ENCODE data around the gene IMMP2L. TPM values are rescaled to one million over a fixed set of nuclear protein-coding genes. Genes with fewer than 3 reads are reported as not detected.

Gene IMMP2L
- total RNA-seq, 1 donor from 2014 or later: 21.5 TPM

- no peak overlapping the region for H3K4me3 Mint-ChIP-seq
These were observed 916.7 kb downstream of the IMMP2L start for GRCh38 chr7:110645616-110646015.

GRCh38 chr7:110645060-110645459 lies 917.2 kb downstream of the IMMP2L start:
- Histone ChIP-seq H3K4me1 (peaks cover under 1% of the 10 kb centered on the region), H3K36me3 (no peaks in the 10 kb centered on the region), H3K4me3 (no peak overlapping the region), H3K27ac (no peak overlapping the region), H3K4me2 (no peak overlapping the region), H3K9me3 (ENCODE audit: low read depth) (no peaks in the 10 kb centered on the region), H3K9ac (no peak overlapping the region), H3F3A (ENCODE audit: low read depth) (no peaks in the 10 kb centered on the region), H4K20me1 (ENCODE audit: low read depth) (no peaks in the 10 kb centered on the region), H2AFZ (replicated peaks) (no peak overlapping the region), H3K27me3 (no peaks in the 10 kb centered on the region), H3K79me2 (ENCODE audit: low read depth) (no peaks in the 10 kb centered on the region)
- Mint-ChIP-seq H3K4me1 (no peaks in the 10 kb centered on the region), H3K27me3 (ENCODE audit: insufficient read depth, low read depth) (no peaks in the 10 kb centered on the region), H3K36me3 (no peaks in the 10 kb centered on the region), H3K9me3 (no peaks in the 10 kb centered on the region), H3K4me3 (no peak overlapping the region), H3K27ac (no peak overlapping the region)
- TF ChIP-seq CTCF (IDR thresholded peaks at IDR 0.05) (no peak), EZH2phosphoT487 (IDR thresholded peaks at IDR 0.05) (no peak), EZH2 (IDR thresholded peaks at IDR 0.05) (no peak)
- DNase-seq (ENCODE audit: low spot score): no peak

More at GRCh38 chr7:110645616-110646015, 916.7 kb downstream of the IMMP2L start:
- no peak for TF ChIP-seq EZH2phosphoT487 (IDR thresholded peaks at IDR 0.05)
- TF ChIP-seq CTCF (IDR thresholded peaks at IDR 0.05): no peak
- TF ChIP-seq EZH2 (IDR thresholded peaks at IDR 0.05): no peak
- H3K36me3 ChIP-seq: no peaks in the 10 kb centered on the region
- no peaks in the 10 kb centered on the region for H3K27me3 Mint-ChIP-seq (ENCODE audit: insufficient read depth, low read depth)
- H3K4me1 Mint-ChIP-seq: no peaks in the 10 kb centered on the region
- H3K27ac ChIP-seq: no peak overlapping the region
- H3K4me3 ChIP-seq: no peak overlapping the region
- H3F3A ChIP-seq (ENCODE audit: low read depth): no peaks in the 10 kb centered on the region
- H3K9ac ChIP-seq: no peak overlapping the region
- no peaks in the 10 kb centered on the region for H3K27me3 ChIP-seq
- no peaks in the 10 kb centered on the region for H3K9me3 ChIP-seq (ENCODE audit: low read depth)
- no peaks in the 10 kb centered on the region for H3K79me2 ChIP-seq (ENCODE audit: low read depth)
- no peaks in the 10 kb centered on the region for H3K36me3 Mint-ChIP-seq
- no peak overlapping the region for H2AFZ ChIP-seq (replicated peaks)
- H3K27ac Mint-ChIP-seq: no peak overlapping the region
- no peaks in the 10 kb centered on the region for H4K20me1 ChIP-seq (ENCODE audit: low read depth)
- H3K4me2 ChIP-seq: no peak overlapping the region
- DNase-seq (ENCODE audit: low spot score): no peak
- H3K4me1 ChIP-seq: peaks cover 6% of the 10 kb centered on the region
- H3K9me3 Mint-ChIP-seq: no peaks in the 10 kb centered on the region

GRCh38 chr7:110637252-110637651 lies 925.0 kb downstream of the IMMP2L start:
- no peaks in the 10 kb centered on the region for H4K20me1 ChIP-seq (ENCODE audit: low read depth)
- H3K79me2 ChIP-seq (ENCODE audit: low read depth): no peaks in the 10 kb centered on the region
- H3K9me3 ChIP-seq (ENCODE audit: low read depth): no peaks in the 10 kb centered on the region
- H3F3A ChIP-seq (ENCODE audit: low read depth): peaks cover 6% of the 10 kb centered on the region
- Mint-ChIP-seq H3K27ac (no peak overlapping the region), H3K9me3 (peaks cover 4% of the 10 kb centered on the region), H3K4me1 (no peaks in the 10 kb centered on the region), H3K27me3 (ENCODE audit: insufficient read depth, low read depth) (peaks cover 4% of the 10 kb centered on the region), H3K4me3 (no peak overlapping the region), H3K36me3 (no peaks in the 10 kb centered on the region)
- H3K27ac ChIP-seq: no peak overlapping the region
- no peak for DNase-seq (ENCODE audit: low spot score)
- no peak overlapping the region for H2AFZ ChIP-seq (replicated peaks)
- H3K36me3 ChIP-seq: no peaks in the 10 kb centered on the region
- no peak overlapping the region for H3K4me2 ChIP-seq
- no peaks in the 10 kb centered on the region for H3K27me3 ChIP-seq
- H3K4me3 ChIP-seq: no peak overlapping the region
- TF ChIP-seq EZH2 (IDR thresholded peaks at IDR 0.05) (no peak), CTCF (IDR thresholded peaks at IDR 0.05) (no peak), EZH2phosphoT487 (IDR thresholded peaks at IDR 0.05) (no peak)
- no peak overlapping the region for H3K9ac ChIP-seq
- peaks cover 7% of the 10 kb centered on the region for H3K4me1 ChIP-seq
